Prostate gland (tissue), 2 donors: Measurements from ENCODE around the gene ZBTB7C.

Source experiments
- POLR2A ChIP-seq: fragments of 450-650 bp; IDR thresholded peaks from one replicate; pipeline ENCODE4 v1.6.1; 2016; ENCODE audit warnings: antibody characterized with exemption, mild to moderate bottlenecking
- POLR2AphosphoS5 ChIP-seq: sonication (generic); formaldehyde crosslinking; IDR thresholded peaks from one replicate; pipeline ENCODE4 v1.6.1; 2017; ENCODE audit warnings: antibody characterized with exemption
- TF ChIP-seq, protein P1 (sequence below), 4 experiments: fragments of 200-600 bp in 2 of 4; fragments of 450-650 bp in 2 of 4; sonication (generic) in 2 of 4; IDR thresholded peaks; 1 replicate in 3 of 4; 2 replicates in 1 of 4; pipeline ENCODE4 v1.5.1; 2016 to 2019; ENCODE audit warnings: antibody characterized with exemption in 4 of 4, mild to moderate bottlenecking in 2 of 4, moderate library complexity in 2 of 4

DNA sequence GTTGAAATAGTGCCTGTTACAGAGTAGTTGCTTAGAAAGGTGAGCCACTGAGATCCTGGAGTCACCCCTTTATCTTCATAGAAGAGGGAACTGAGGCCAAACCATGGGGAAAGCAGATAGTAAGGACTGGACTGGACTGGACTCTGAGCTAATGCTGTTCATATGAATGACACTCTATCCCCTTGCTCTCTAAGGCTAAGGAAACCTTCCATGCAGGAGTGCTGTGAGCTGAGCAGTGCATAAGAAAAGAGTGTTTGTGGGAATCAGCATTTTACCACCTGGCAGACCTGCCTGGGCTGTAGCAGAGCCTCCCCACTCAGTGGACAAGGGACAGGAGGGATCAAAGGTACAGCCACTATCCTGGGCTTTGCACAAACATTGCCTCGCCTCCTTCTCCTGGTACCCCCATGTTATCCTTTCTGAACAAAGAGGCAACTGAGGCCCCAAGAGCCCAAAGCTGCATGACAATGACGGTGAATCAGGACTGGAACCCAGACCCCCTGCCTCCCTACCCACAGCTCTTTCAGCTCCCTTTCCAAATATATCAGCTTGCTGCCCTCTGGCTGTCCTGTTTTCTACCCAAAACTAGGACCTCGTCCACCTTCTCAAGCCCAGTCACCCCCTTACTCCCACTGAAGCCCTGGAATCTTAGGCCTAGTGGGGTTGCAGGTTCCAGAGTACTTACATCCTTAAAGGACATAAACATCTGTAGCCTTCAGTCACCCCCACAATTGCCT lies 227.9 kb downstream of the ZBTB7C start:
- TF ChIP-seq, protein P1, sequence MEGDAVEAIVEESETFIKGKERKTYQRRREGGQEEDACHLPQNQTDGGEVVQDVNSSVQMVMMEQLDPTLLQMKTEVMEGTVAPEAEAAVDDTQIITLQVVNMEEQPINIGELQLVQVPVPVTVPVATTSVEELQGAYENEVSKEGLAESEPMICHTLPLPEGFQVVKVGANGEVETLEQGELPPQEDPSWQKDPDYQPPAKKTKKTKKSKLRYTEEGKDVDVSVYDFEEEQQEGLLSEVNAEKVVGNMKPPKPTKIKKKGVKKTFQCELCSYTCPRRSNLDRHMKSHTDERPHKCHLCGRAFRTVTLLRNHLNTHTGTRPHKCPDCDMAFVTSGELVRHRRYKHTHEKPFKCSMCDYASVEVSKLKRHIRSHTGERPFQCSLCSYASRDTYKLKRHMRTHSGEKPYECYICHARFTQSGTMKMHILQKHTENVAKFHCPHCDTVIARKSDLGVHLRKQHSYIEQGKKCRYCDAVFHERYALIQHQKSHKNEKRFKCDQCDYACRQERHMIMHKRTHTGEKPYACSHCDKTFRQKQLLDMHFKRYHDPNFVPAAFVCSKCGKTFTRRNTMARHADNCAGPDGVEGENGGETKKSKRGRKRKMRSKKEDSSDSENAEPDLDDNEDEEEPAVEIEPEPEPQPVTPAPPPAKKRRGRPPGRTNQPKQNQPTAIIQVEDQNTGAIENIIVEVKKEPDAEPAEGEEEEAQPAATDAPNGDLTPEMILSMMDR (IDR thresholded peaks at IDR 0.05) = no peak
- TF ChIP-seq POLR2A (no peak), POLR2AphosphoS5 (no peak)
